Panc1 (cell line): ENCODE data around the gene SLC9A9.

Source experiments
- CTCF ChIP-seq: fragments of 450-650 bp; IDR thresholded peaks from 2 replicates; pipeline ENCODE4 v1.5.1; 2017; ENCODE audit warnings: mild to moderate bottlenecking
- POLR2AphosphoS5 ChIP-seq: IDR thresholded peaks from 2 replicates; pipeline ENCODE4 v1.6.1; 2012; ENCODE audit warnings: mild to moderate bottlenecking, low read depth, low read length, moderate library complexity

- TF ChIP-seq POLR2AphosphoS5 (no peak), CTCF (no peak)
Measured at GRCh38 chr3:143352850-143353550, 495.3 kb downstream of the SLC9A9 start.
